Stimulated activated CD4-positive, alpha-beta T cell treated with anti-CD3 and anti-CD28 coated beads, Interleukin-12 subunit alpha, Interleukin-12 subunit beta, amount 100 ng/mL, for 24 hours (primary cell): ENCODE data around the gene SDK2.
A peak's percentile ranks its signal among the peaks of the same experiment; 100 is the strongest.

Source experiments
- DNase-seq, 2 experiments: peaks; one replicate each; pipeline ENCODE4 v3.0.0-alpha.2; 2020; ENCODE audit warnings: low read depth in 2 of 2

The SDK2 gene

GRCh38 chr17:73453090-73453489 is 191.2 kb downstream of the SDK2 start:
- no peak for DNase-seq

GRCh38 chr17:73452009-73452408 is 192.2 kb downstream of the SDK2 start:
- DNase-seq: no peak

GRCh38 chr17:73447319-73447718 is 196.9 kb downstream of the SDK2 start:
- DNase-seq: no peak

- no peak for DNase-seq
Observed at GRCh38 chr17:73446617-73447016, 197.6 kb downstream of the SDK2 start.

- no peak for DNase-seq
Observed at GRCh38 chr17:73445466-73445865, 198.8 kb downstream of the SDK2 start.

GRCh38 chr17:73444021-73444420 is 200.2 kb downstream of the SDK2 start:
- DNase-seq: no peak

- DNase-seq: no peak
Observed at GRCh38 chr17:73439597-73439996, 204.6 kb downstream of the SDK2 start.

- no peak for DNase-seq
Observed at GRCh38 chr17:73437826-73438225, 206.4 kb downstream of the SDK2 start.

GRCh38 chr17:73436954-73437353 is 207.3 kb downstream of the SDK2 start:
- DNase-seq: no peak

- DNase-seq: no peak
Observed at GRCh38 chr17:73435412-73435811, 208.8 kb downstream of the SDK2 start.

- DNase-seq: no peak
Observed at GRCh38 chr17:73434154-73434553, 210.1 kb downstream of the SDK2 start.

- no peak for DNase-seq
Observed at GRCh38 chr17:73433501-73433900, 210.7 kb downstream of the SDK2 start.

- no peak for DNase-seq
Observed at GRCh38 chr17:73432624-73433190, 211.5 kb downstream of the SDK2 start.

GRCh38 chr17:73431401-73432205 is 212.6 kb downstream of the SDK2 start:
- DNase-seq: no peak

- no peak for DNase-seq
Observed at GRCh38 chr17:73430848-73431247, 213.4 kb downstream of the SDK2 start.

GRCh38 chr17:73430165-73430680 is 214.0 kb downstream of the SDK2 start:
- no peak for DNase-seq

GRCh38 chr17:73429440-73430164 is 214.6 kb downstream of the SDK2 start:
- peak; percentile 70 to 89 for DNase-seq

GRCh38 chr17:73427198-73427597 is 217.0 kb downstream of the SDK2 start:
- no peak for DNase-seq

- DNase-seq: no peak
Observed at GRCh38 chr17:73424571-73424970, 219.7 kb downstream of the SDK2 start.

GRCh38 chr17:73423806-73424205 is 220.4 kb downstream of the SDK2 start:
- DNase-seq: no peak

- DNase-seq: no peak
Observed at GRCh38 chr17:73423159-73423715, 221.0 kb downstream of the SDK2 start.

GRCh38 chr17:73422121-73422520 is 222.1 kb downstream of the SDK2 start:
- DNase-seq: no peak
